Esophagus muscularis mucosa (tissue), 3 donors: Measurements from ENCODE around the gene ERGIC1.

Experiments used
- CTCF ChIP-seq, 3 experiments: fragments of 200-600 bp in 2 of 3; fragments of 450-650 bp in 1 of 3; sonication (generic) in 2 of 3; IDR thresholded peaks; one replicate each; pipeline ENCODE4 v1.5.1; 2017 to 2019; ENCODE audit warnings: antibody characterized with exemption in 3 of 3, mild to moderate bottlenecking in 2 of 3, moderate library complexity in 1 of 3
- POLR2A ChIP-seq: fragments of 450-650 bp; IDR thresholded peaks from one replicate; pipeline ENCODE4 v1.6.1; 2017; ENCODE audit warnings: antibody characterized with exemption, moderate library complexity, mild to moderate bottlenecking, low read depth

- TF ChIP-seq POLR2A (no peak), CTCF (IDR thresholded peaks at IDR 0.05) (no peak)
Observed at GRCh38 chr5:172871982-172872381, 37.9 kb downstream of the ERGIC1 start.
